Astrocyte (in vitro differentiated cells and primary cell): ENCODE data around the gene LINC00305.

Source experiments
- EZH2 ChIP-seq: IDR thresholded peaks from 2 replicates; pipeline ENCODE4 v1.6.1; 2012; ENCODE audit warnings: mild to moderate bottlenecking, low read length, inconsistent platforms; ENCODE audit not compliant: insufficient read depth
- TF ChIP-seq, protein P1 (sequence below): IDR thresholded peaks from 2 replicates; pipeline ENCODE4 v1.5.1; 2011; ENCODE audit warnings: low read depth, mild to moderate bottlenecking, inconsistent platforms, low read length, moderate library complexity; ENCODE audit not compliant: insufficient read depth

DNA sequence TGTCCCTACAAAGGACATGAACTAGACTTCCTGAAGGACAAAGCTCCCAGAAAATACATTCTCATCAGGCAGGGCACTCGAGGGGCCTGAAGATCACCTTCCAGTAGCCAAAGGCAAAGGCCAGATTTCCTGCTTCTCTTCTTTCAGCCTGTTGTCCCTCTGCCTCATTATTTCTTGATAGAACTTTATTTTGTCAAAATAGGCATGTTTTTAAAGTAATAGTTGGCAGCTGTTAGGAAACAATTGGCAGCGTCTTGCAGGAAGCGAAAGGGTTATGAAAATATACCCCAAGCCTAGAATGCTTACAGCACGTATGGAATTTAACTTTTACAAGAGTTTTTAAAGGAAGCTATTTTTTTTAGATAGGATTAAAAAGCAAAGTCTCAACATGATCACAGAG lies 74.9 kb downstream of the LINC00305 start:
- TF ChIP-seq, protein P1, sequence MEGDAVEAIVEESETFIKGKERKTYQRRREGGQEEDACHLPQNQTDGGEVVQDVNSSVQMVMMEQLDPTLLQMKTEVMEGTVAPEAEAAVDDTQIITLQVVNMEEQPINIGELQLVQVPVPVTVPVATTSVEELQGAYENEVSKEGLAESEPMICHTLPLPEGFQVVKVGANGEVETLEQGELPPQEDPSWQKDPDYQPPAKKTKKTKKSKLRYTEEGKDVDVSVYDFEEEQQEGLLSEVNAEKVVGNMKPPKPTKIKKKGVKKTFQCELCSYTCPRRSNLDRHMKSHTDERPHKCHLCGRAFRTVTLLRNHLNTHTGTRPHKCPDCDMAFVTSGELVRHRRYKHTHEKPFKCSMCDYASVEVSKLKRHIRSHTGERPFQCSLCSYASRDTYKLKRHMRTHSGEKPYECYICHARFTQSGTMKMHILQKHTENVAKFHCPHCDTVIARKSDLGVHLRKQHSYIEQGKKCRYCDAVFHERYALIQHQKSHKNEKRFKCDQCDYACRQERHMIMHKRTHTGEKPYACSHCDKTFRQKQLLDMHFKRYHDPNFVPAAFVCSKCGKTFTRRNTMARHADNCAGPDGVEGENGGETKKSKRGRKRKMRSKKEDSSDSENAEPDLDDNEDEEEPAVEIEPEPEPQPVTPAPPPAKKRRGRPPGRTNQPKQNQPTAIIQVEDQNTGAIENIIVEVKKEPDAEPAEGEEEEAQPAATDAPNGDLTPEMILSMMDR = no peak
- no peak for TF ChIP-seq EZH2
